PC-9 (cell line): ENCODE measurements around the gene SPPL3. TPM values are rescaled to one million over a fixed set of nuclear protein-coding genes. Genes with fewer than 3 reads are reported as not detected.

Experiments
- BruUV-seq: library from RNA; stranded (reverse); fragments of 400-500 nt; replicated peaks from 2 replicates; lab custom pipeline; 2021; lab: Mats Ljungman, UMichigan
- CTCF ChIA-PET: fragments of 300-600 bp; sonication (Branson Sonifier 250); formaldehyde crosslinking; loops from one replicate; lab custom pipeline; 2022; ENCODE audit warnings: antibody characterized with exemption; lab: Charles Lee
- POLR2A ChIA-PET: fragments of 300-600 bp; sonication (Branson Sonifier 250); formaldehyde crosslinking; loops from one replicate; lab custom pipeline; 2022; ENCODE audit warnings: antibody characterized with exemption; ENCODE audit not compliant: unreplicated experiment; lab: Charles Lee
- DNase-seq, 2 experiments: peaks; one replicate each; pipeline versions ENCODE4 v3.0.0 to v3.0.0-alpha.2; 2015 to 2022; ENCODE audit warnings: mixed read lengths in 1 of 2
- H2AFZ ChIP-seq: fragments of 200-600 bp; sonication (generic); 2 replicates; pipeline ENCODE4 v1.8.1; 2017; ENCODE audit warnings: antibody characterized with exemption
- H3F3A ChIP-seq: fragments of 200-600 bp; sonication (generic); 2 replicates; pipeline ENCODE4 v1.8.1; 2017; ENCODE audit warnings: antibody characterized with exemption, mild to moderate bottlenecking, low read depth; ENCODE audit not compliant: insufficient read depth
- H3K27ac ChIP-seq: fragments of 200-600 bp; sonication (generic); 2 replicates; pipeline ENCODE4 v1.6.1; 2016; ENCODE audit warnings: mixed run types
- H3K27me3 ChIP-seq: fragments of 200-600 bp; sonication (generic); 2 replicates; pipeline ENCODE4 v1.6.1; 2016; ENCODE audit warnings: low read depth, mixed run types; ENCODE audit not compliant: insufficient read depth
- H3K36me3 ChIP-seq: fragments of 200-600 bp; sonication (generic); 2 replicates; pipeline ENCODE4 v1.6.1; 2016; ENCODE audit warnings: low read depth, mixed run types
- H3K4me1 ChIP-seq: fragments of 200-600 bp; sonication (generic); replicated peaks from 2 replicates; pipeline ENCODE4 v1.6.1; 2016; ENCODE audit warnings: mixed run types; ENCODE audit not compliant: insufficient read depth
- H3K4me2 ChIP-seq: fragments of 200-600 bp; sonication (generic); 2 replicates; pipeline ENCODE4 v1.6.1; 2017; ENCODE audit warnings: mixed run types
- H3K4me3 ChIP-seq: fragments of 200-600 bp; sonication (generic); 2 replicates; pipeline ENCODE4 v1.6.1; 2016; ENCODE audit warnings: mixed run types
- H3K79me2 ChIP-seq: fragments of 200-600 bp; sonication (generic); 2 replicates; pipeline ENCODE4 v1.6.1; 2017; ENCODE audit warnings: low read depth, mixed run types
- H3K9me2 ChIP-seq: fragments of 200-600 bp; sonication (generic); 2 replicates; pipeline ENCODE4 v1.8.1; 2017; ENCODE audit warnings: mild to moderate bottlenecking; ENCODE audit not compliant: insufficient read depth
- H3K9me3 ChIP-seq: fragments of 200-600 bp; sonication (generic); 2 replicates; pipeline ENCODE4 v1.8.1; 2016; ENCODE audit warnings: low read depth; ENCODE audit not compliant: insufficient read depth
- H4K20me1 ChIP-seq: fragments of 200-600 bp; sonication (generic); 2 replicates; pipeline ENCODE4 v1.8.1; 2017; ENCODE audit not compliant: insufficient read depth
- EZH2 ChIP-seq: fragments of 200-600 bp; sonication (generic); IDR thresholded peaks from 2 replicates; pipeline ENCODE4 v1.8.0; 2017; ENCODE audit warnings: antibody characterized with exemption, low read depth
- intact Hi-C: fragments of 100-400 bp; cut with micrococcal nuclease; formaldehyde crosslinking; loops from one replicate; pipeline ENCODE4 v1.10.0; 2022; ENCODE audit not compliant: unreplicated experiment
- total RNA-seq: library from RNA; stranded (reverse); gene quantifications from 2 replicates; pipeline ENCODE4 v1.2.3, GENCODE V29; 2021
- TF ChIP-seq, protein P1 (sequence below): fragments of 200-600 bp; sonication (generic); conservative IDR thresholded peaks from 2 replicates; pipeline ENCODE4 v1.6.1; 2017; ENCODE audit warnings: mixed run types, antibody characterized with exemption, mild to moderate bottlenecking, moderate library complexity

SPPL3 gene
- total RNA-seq, 1 experiment from 2014 or later, result 44.7 TPM

DNA sequence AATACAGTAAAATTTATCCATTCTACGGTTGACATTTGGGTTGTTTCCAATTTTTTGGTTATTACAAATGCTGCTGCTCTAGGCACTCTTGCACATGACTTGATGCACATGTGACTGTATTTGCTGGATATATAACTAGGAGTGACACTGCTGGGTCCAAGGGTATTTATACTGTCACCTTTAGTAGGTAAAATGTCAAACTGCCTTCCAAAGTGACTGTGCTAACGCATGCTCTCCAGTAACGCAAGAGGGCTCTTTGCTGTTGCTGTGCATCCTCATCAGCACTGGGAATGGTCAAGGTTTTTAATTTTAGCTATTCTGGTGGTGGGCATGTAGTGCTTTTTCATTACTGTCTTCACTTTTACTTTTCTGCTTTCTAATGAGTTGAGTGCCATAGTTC, 116.3 kb downstream of the SPPL3 start:
- no peak overlapping the region for H3K4me3 ChIP-seq
- H3F3A ChIP-seq, result peaks cover 3% of the 10 kb centered on the region; the same call in 1 of the 2 replicates
- peaks cover 5% of the 10 kb centered on the region; the same call in 1 of the 2 replicates for H3K4me1 ChIP-seq
- H3K9me2 ChIP-seq, result no peaks in the 10 kb centered on the region
- no peak overlapping the region for H3K4me2 ChIP-seq
- H3K79me2 ChIP-seq, result no peaks in the 10 kb centered on the region
- peaks cover 6% of the 10 kb centered on the region; the same call in 1 of the 2 replicates for H3K36me3 ChIP-seq
- no TSS peak for BruUV-seq
- no peak for TF ChIP-seq EZH2
- TF ChIP-seq, protein P1, sequence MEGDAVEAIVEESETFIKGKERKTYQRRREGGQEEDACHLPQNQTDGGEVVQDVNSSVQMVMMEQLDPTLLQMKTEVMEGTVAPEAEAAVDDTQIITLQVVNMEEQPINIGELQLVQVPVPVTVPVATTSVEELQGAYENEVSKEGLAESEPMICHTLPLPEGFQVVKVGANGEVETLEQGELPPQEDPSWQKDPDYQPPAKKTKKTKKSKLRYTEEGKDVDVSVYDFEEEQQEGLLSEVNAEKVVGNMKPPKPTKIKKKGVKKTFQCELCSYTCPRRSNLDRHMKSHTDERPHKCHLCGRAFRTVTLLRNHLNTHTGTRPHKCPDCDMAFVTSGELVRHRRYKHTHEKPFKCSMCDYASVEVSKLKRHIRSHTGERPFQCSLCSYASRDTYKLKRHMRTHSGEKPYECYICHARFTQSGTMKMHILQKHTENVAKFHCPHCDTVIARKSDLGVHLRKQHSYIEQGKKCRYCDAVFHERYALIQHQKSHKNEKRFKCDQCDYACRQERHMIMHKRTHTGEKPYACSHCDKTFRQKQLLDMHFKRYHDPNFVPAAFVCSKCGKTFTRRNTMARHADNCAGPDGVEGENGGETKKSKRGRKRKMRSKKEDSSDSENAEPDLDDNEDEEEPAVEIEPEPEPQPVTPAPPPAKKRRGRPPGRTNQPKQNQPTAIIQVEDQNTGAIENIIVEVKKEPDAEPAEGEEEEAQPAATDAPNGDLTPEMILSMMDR, result no peak
- no peaks in the 10 kb centered on the region for H3K9me3 ChIP-seq
- no peak for DNase-seq
- H3K27me3 ChIP-seq, result no peaks in the 10 kb centered on the region
- no peak overlapping the region for H2AFZ ChIP-seq
- ChIA-PET CTCF (no interaction called here), POLR2A (interaction anchor here (0.7 kb wide), 1 partner anchor 115 kb away, joined by 5 read pairs; no protein-coding TSS in a partner anchor)
- no peaks in the 10 kb centered on the region; the same call in 1 of the 2 replicates for H4K20me1 ChIP-seq
- H3K27ac ChIP-seq, result no peak overlapping the region
- intact Hi-C loops, result no loop called here

DNA sequence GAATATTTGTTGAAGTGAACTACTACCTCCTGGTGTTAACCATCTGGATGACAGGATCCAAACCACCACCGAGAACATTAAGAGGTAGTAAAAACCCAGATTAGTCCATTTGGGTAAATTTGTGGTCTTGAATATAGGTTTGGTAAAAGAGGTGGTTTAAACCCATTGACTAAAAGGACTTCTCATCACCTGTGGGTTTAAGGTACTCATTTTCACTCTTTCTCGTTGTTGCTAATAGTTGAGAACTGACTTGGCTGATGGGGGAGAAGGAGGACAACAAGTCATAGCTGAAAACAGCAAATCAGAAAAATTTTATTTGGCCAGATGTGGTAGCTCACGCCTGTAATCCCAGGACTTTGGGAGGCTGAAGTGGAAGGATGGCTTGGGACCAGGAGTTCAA, 119.4 kb downstream of the SPPL3 start:
- BruUV-seq, result no TSS peak
- Histone ChIP-seq H3K4me1 (peaks cover 9% of the 10 kb centered on the region; the same call in 1 of the 2 replicates), H3K9me3 (no peaks in the 10 kb centered on the region), H3K9me2 (no peaks in the 10 kb centered on the region), H2AFZ (no peak overlapping the region), H3K36me3 (peaks cover 17% of the 10 kb centered on the region), H3K4me2 (no peak overlapping the region), H3K4me3 (no peak overlapping the region), H3K27ac (no peak overlapping the region), H3F3A (peaks cover 7% of the 10 kb centered on the region; the same call in 1 of the 2 replicates), H4K20me1 (peaks cover 4% of the 10 kb centered on the region; the same call in 1 of the 2 replicates), H3K27me3 (no peaks in the 10 kb centered on the region), H3K79me2 (no peaks in the 10 kb centered on the region)
- CTCF ChIA-PET, result no interaction called here
- no peak for DNase-seq
- POLR2A ChIA-PET, result no interaction called here
- TF ChIP-seq EZH2, result no peak
- TF ChIP-seq, protein P1, result no peak
- intact Hi-C loops, result no loop called here

DNA sequence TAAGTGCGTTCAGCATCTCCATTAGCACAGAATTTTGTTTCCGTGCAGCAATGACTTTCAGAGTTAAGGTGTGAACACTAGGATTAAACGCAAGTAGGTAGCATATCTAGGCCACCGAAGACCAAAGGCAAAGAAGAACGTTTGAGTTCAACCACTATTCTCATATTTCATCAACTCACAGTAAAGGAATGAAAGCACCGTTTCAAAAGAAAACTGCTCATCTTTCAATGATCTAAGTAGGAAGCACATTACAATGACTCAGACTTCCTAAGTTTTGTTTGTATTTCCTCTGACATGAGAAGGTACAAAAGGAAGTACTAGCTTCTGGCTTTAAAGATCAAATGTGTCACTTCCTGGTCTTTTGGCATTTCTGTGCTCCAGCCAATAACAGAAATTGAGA, 121.0 kb downstream of the SPPL3 start:
- Histone ChIP-seq H3K27ac (peak overlapping the region; percentile 25; the same call in 1 of the 2 replicates), H3K4me1 (peaks cover 9% of the 10 kb centered on the region; the same call in 1 of the 2 replicates), H2AFZ (no peak overlapping the region), H3K79me2 (no peaks in the 10 kb centered on the region), H3K9me3 (no peaks in the 10 kb centered on the region), H3K4me2 (no peak overlapping the region), H3K36me3 (peaks cover 17% of the 10 kb centered on the region), H3K9me2 (no peaks in the 10 kb centered on the region), H3K4me3 (no peak overlapping the region), H4K20me1 (peaks cover 4% of the 10 kb centered on the region; the same call in 1 of the 2 replicates), H3F3A (peaks cover 7% of the 10 kb centered on the region; the same call in 1 of the 2 replicates), H3K27me3 (no peaks in the 10 kb centered on the region)
- POLR2A ChIA-PET, result no interaction called here
- peak in 1 of 2 experiments; percentile 62 for DNase-seq
- CTCF ChIA-PET, result no interaction called here
- intact Hi-C loops, result no loop called here
- no TSS peak for BruUV-seq
- TF ChIP-seq, protein P1, result no peak
- TF ChIP-seq EZH2, result no peak
